GM21447 (cell line): ENCODE data around the gene RER1.
A peak's percentile ranks its signal among the peaks of the same experiment; 100 is the strongest.

Experiments
- ATAC-seq: cut with Tn5 transposase; IDR thresholded peaks from one replicate; pipeline ENCODE4 v1.9.1; 2021; ENCODE audit not compliant: unreplicated experiment

The RER1 gene

GRCh38 chr1:2388004-2388913 lies 3.4 kb upstream of the RER1 start:
- no peak for ATAC-seq

- no peak for ATAC-seq
Measured at GRCh38 chr1:2389644-2390043, 2.0 kb upstream of the RER1 start.

- ATAC-seq, result peak; percentile 14
Measured at GRCh38 chr1:2391931-2392509, 379 bp downstream of the RER1 start.

- ATAC-seq, result no peak
Measured at GRCh38 chr1:2392686-2393085, 1.0 kb downstream of the RER1 start.

- ATAC-seq, result no peak
Measured at GRCh38 chr1:2393471-2393877, 1.8 kb downstream of the RER1 start.

- no peak for ATAC-seq
Measured at GRCh38 chr1:2394220-2394619, 2.6 kb downstream of the RER1 start.

- ATAC-seq, result no peak
Measured at GRCh38 chr1:2394761-2395160, 3.1 kb downstream of the RER1 start.

- ATAC-seq, result no peak
Measured at GRCh38 chr1:2395245-2395644, 3.6 kb downstream of the RER1 start.

GRCh38 chr1:2396059-2396458 lies 4.4 kb downstream of the RER1 start:
- ATAC-seq, result no peak

GRCh38 chr1:2396476-2396875 lies 4.8 kb downstream of the RER1 start:
- no peak for ATAC-seq

- no peak for ATAC-seq
Measured at GRCh38 chr1:2397007-2397679, 5.5 kb downstream of the RER1 start.

- ATAC-seq, result no peak
Measured at GRCh38 chr1:2398871-2399270, 7.2 kb downstream of the RER1 start.

GRCh38 chr1:2399890-2400575 lies 8.4 kb downstream of the RER1 start:
- no peak for ATAC-seq

GRCh38 chr1:2400576-2400909 lies 8.9 kb downstream of the RER1 start:
- no peak for ATAC-seq

GRCh38 chr1:2400950-2401649 lies 9.5 kb downstream of the RER1 start:
- no peak for ATAC-seq

GRCh38 chr1:2402420-2402819 lies 10.8 kb downstream of the RER1 start:
- no peak for ATAC-seq

- no peak for ATAC-seq
Measured at GRCh38 chr1:2403273-2403672, 11.6 kb downstream of the RER1 start.

GRCh38 chr1:2404142-2404889 lies 12.7 kb downstream of the RER1 start:
- no peak for ATAC-seq

GRCh38 chr1:2404890-2405511 lies 13.4 kb downstream of the RER1 start:
- ATAC-seq, result no peak
